IMR-90 (cell line): ENCODE data around the gene RFX3. TPM values are rescaled to one million over a fixed set of nuclear protein-coding genes. Genes with fewer than 3 reads are reported as not detected.

Experiments used
- ATAC-seq: fragments of 200-7000 bp; cut with Tn5 transposase; 2 replicates; pipeline ENCODE4 v1.9.1; 2020; ENCODE audit warnings: low read depth, mild to moderate bottlenecking, moderate library complexity
- BruUV-seq: library from RNA; stranded (reverse); fragments of 400-500 nt; replicated peaks from 2 replicates; lab custom pipeline; 2021; lab: Mats Ljungman, UMichigan
- CTCF ChIA-PET: fragments of 300-600 bp; formaldehyde crosslinking; extraction: SDS; loops from one replicate; lab custom pipeline; 2021; ENCODE audit warnings: antibody characterized with exemption; lab: Yijun Ruan, JAX
- POLR2A ChIA-PET: fragments of 300-600 bp; sonication (Branson Sonifier 250); formaldehyde crosslinking; loops from one replicate; lab custom pipeline; 2022; ENCODE audit warnings: antibody characterized with exemption; ENCODE audit not compliant: unreplicated experiment; lab: Charles Lee
- DNase-seq: peaks from one replicate; pipeline ENCODE4 v3.0.0; 2013
- H2AFZ ChIP-seq: replicated peaks from 2 replicates; pipeline ENCODE3; 2013; ENCODE audit warnings: low read length, mild to moderate bottlenecking; ENCODE audit not compliant: poor library complexity
- H2AK5ac ChIP-seq: 2 replicates; pipeline ENCODE4 v1.6.1; 2013; ENCODE audit warnings: low read depth, low read length, inconsistent platforms
- H2AK9ac ChIP-seq: replicated peaks from 2 replicates; pipeline ENCODE3; 2013; ENCODE audit warnings: mild to moderate bottlenecking, low read depth, low read length, moderate library complexity; ENCODE audit not compliant: poor library complexity
- H2BK120ac ChIP-seq: 2 replicates; pipeline ENCODE4 v1.6.1; 2013; ENCODE audit warnings: low read depth, low read length, inconsistent platforms
- H2BK15ac ChIP-seq: 3 replicates; pipeline ENCODE4 v1.6.1; 2013; ENCODE audit warnings: low read depth, low read length, inconsistent platforms
- H2BK20ac ChIP-seq: 2 replicates; pipeline ENCODE4 v1.6.1; 2013; ENCODE audit warnings: low read depth, mild to moderate bottlenecking, inconsistent platforms, low read length, moderate library complexity
- H2BK5ac ChIP-seq: 2 replicates; pipeline ENCODE4 v1.6.1; 2013; ENCODE audit warnings: mild to moderate bottlenecking, low read depth, low read length, inconsistent platforms; ENCODE audit not compliant: poor library complexity, severe bottlenecking
- H3K14ac ChIP-seq: replicated peaks from 2 replicates; pipeline ENCODE4 v1.6.1; 2013; ENCODE audit warnings: low read depth, low read length, inconsistent platforms
- H3K18ac ChIP-seq: 2 replicates; pipeline ENCODE4 v1.6.1; 2013; ENCODE audit warnings: low read depth, low read length, control low read depth
- H3K23ac ChIP-seq: 2 replicates; pipeline ENCODE4 v1.6.1; 2013; ENCODE audit warnings: low read depth, low read length, inconsistent platforms
- H3K27ac ChIP-seq: 2 replicates; pipeline ENCODE4 v1.5.1; 2013; ENCODE audit warnings: mild to moderate bottlenecking, control low read depth, low read length; ENCODE audit not compliant: insufficient read depth
- H3K27me3 ChIP-seq: 2 replicates; pipeline ENCODE4 v1.6.1; 2013; ENCODE audit warnings: low read length; ENCODE audit not compliant: control insufficient read depth, insufficient read depth
- H3K36me3 ChIP-seq: 2 replicates; pipeline ENCODE4 v1.6.1; 2013; ENCODE audit warnings: low read length, mixed read lengths; ENCODE audit not compliant: control insufficient read depth, insufficient read depth
- H3K4ac ChIP-seq: 2 replicates; pipeline ENCODE4 v1.6.1; 2013; ENCODE audit warnings: low read depth, low read length, inconsistent platforms
- H3K4me1 ChIP-seq: 2 replicates; pipeline ENCODE4 v1.6.1; 2013; ENCODE audit warnings: low read length, mixed read lengths; ENCODE audit not compliant: control insufficient read depth, insufficient read depth
- H3K4me2 ChIP-seq: 2 replicates; pipeline ENCODE4 v1.6.1; 2013; ENCODE audit warnings: low read depth, mild to moderate bottlenecking, control low read depth, low read length, moderate library complexity
- H3K4me3 ChIP-seq: 2 replicates; pipeline ENCODE4 v1.5.1; 2013; ENCODE audit warnings: low read depth, mild to moderate bottlenecking, control low read depth, low read length, moderate library complexity; ENCODE audit not compliant: insufficient read depth
- H3K56ac ChIP-seq: 2 replicates; pipeline ENCODE4 v1.6.1; 2013; ENCODE audit warnings: low read length, inconsistent platforms; ENCODE audit not compliant: insufficient read depth; ENCODE audit errors: extremely low read depth
- H3K79me1 ChIP-seq, 2 experiments: 2 replicates each; pipeline ENCODE4 v1.6.1; 2013; ENCODE audit warnings: low read length in 2 of 2, inconsistent platforms in 1 of 2, low read depth in 1 of 2
- H3K9ac ChIP-seq: 2 replicates; pipeline ENCODE4 v1.6.1; 2013; ENCODE audit warnings: low read depth, low read length, control low read depth
- H3K9me1 ChIP-seq: 2 replicates; pipeline ENCODE4 v1.6.1; 2013; ENCODE audit warnings: low read length, inconsistent platforms; ENCODE audit not compliant: insufficient read depth
- H3K9me3 ChIP-seq: 2 replicates; pipeline ENCODE4 v1.6.1; 2013; ENCODE audit warnings: low read length; ENCODE audit not compliant: control insufficient read depth, insufficient read depth
- H4K20me1 ChIP-seq: 2 replicates; pipeline ENCODE4 v1.6.1; 2013; ENCODE audit warnings: low read length, inconsistent platforms; ENCODE audit not compliant: insufficient read depth
- H4K5ac ChIP-seq: 2 replicates; pipeline ENCODE4 v1.6.1; 2013; ENCODE audit warnings: mild to moderate bottlenecking, low read depth, low read length, control low read depth
- H4K8ac ChIP-seq, 2 experiments: 2 replicates each; pipeline ENCODE4 v1.6.1; 2013; ENCODE audit warnings: low read depth in 2 of 2, low read length in 2 of 2, control low read depth in 1 of 2, inconsistent platforms in 1 of 2
- H4K91ac ChIP-seq: 2 replicates; pipeline ENCODE4 v1.6.1; 2013; ENCODE audit warnings: low read depth, low read length, inconsistent platforms; ENCODE audit not compliant: insufficient read depth
- BHLHE40 ChIP-seq: fragments of 150-350 bp; IDR thresholded peaks from 2 replicates; pipeline ENCODE4 v1.6.1; 2016; ENCODE audit warnings: mild to moderate bottlenecking, low read depth, low read length
- CEBPB ChIP-seq: IDR thresholded peaks from 2 replicates; pipeline ENCODE4 v1.6.1; 2012; ENCODE audit warnings: low read depth, low read length, improper control_type of control experiment
- MAZ ChIP-seq: IDR thresholded peaks from 2 replicates; pipeline ENCODE4 v1.6.1; 2012; ENCODE audit warnings: low read depth, mild to moderate bottlenecking, low read length, improper control_type of control experiment, moderate library complexity, borderline replicate concordance
- MXI1 ChIP-seq: IDR thresholded peaks from 2 replicates; pipeline ENCODE4 v1.6.1; 2012; ENCODE audit warnings: low read depth, mild to moderate bottlenecking, low read length, moderate library complexity, borderline replicate concordance
- POLR2A ChIP-seq: IDR thresholded peaks from 2 replicates; pipeline ENCODE4 v1.6.1; 2012; ENCODE audit warnings: mild to moderate bottlenecking, low read depth, low read length
- RFX5 ChIP-seq: IDR thresholded peaks from 2 replicates; pipeline ENCODE4 v1.8.0; 2012; ENCODE audit warnings: low read depth, mild to moderate bottlenecking, low read length, moderate library complexity
- SMC3 ChIP-seq: fragments of 150-350 bp; IDR thresholded peaks from 2 replicates; pipeline ENCODE4 v1.6.1; 2016; ENCODE audit warnings: low read depth, mild to moderate bottlenecking, antibody characterized with exemption, low read length, moderate library complexity
- dilution Hi-C: fragments of 300-500 bp; cut with HindIII; formaldehyde crosslinking; loops from one replicate; pipeline ENCODE4 v1.14.3; 2018; ENCODE audit warnings: low sequenced_read_pairs; ENCODE audit not compliant: unreplicated experiment
- in situ Hi-C: fragments of 300-500 bp; cut with MboI; formaldehyde crosslinking; loops from 3 replicates; pipeline ENCODE4 v1.14.3; 2019; ENCODE audit warnings: low sequenced_read_pairs, inconsistent platforms, mixed read lengths
- intact Hi-C: fragments of 100-400 bp; cut with micrococcal nuclease; formaldehyde crosslinking; loops from 2 replicates; pipeline ENCODE4 v1.10.0; 2022
- polyA plus RNA-seq, 3 experiments: library from polyadenylated mRNA; depleted of rRNA; stranded (reverse); fragments of >200 nt; gene quantifications; 2 replicates each; pipeline ENCODE4 v1.2.3, GENCODE V29; 2012; ENCODE audit warnings: low replicate concordance in 1 of 3
- total RNA-seq: library from RNA; depleted of rRNA; stranded (reverse); fragments of >200 nt; gene quantifications from 2 replicates; pipeline ENCODE4 v1.2.3, GENCODE V29; 2012
- TF ChIP-seq, protein P1 (sequence below): conservative IDR thresholded peaks from 2 replicates; pipeline ENCODE4 v1.5.1; 2012; ENCODE audit warnings: mild to moderate bottlenecking, low read depth, low read length, improper control_type of control experiment
- TF ChIP-seq, protein P2 (sequence below): fragments of 150-350 bp; IDR thresholded peaks from 2 replicates; pipeline ENCODE4 v1.6.1; 2017; ENCODE audit warnings: mild to moderate bottlenecking, antibody characterized with exemption, low read length, low read depth

Gene RFX3
- total and polyA plus RNA-seq, 2 of the 4 experiments (the other 2 are of a cell fraction) = 1.7 to 2.7 TPM

DNA sequence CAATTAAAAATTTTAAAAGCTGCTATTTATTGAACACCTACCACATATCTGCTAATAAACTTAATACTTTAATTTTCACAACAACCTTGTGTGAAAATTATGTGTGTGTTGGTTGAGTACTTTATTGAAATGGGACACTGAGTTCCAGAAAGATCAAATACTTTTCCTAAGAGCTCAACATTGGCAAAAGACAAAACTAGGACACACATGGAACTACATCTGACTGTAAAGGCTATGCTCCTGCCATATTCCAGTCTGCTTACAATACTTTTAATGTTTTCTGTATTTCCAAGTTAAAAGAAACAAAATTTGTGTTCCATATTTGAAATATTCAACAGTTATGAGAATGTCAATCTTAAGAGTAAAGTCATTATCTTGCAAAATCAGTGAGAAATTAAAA, 111.8 kb downstream of the RFX3 start:
- Histone ChIP-seq H4K8ac (no peak overlapping the region), H2BK120ac (no peak overlapping the region), H3K4me3 (no peak overlapping the region), H3K14ac (no peak overlapping the region), H3K27me3 (no peaks in the 10 kb centered on the region), H3K9ac (no peak overlapping the region), H2BK15ac (no peak overlapping the region), H2AFZ (no peak overlapping the region), H3K9me1 (no peaks in the 10 kb centered on the region), H2BK5ac (no peak overlapping the region), H4K91ac (no peak overlapping the region), H3K23ac (no peak overlapping the region), H4K5ac (no peak overlapping the region), H3K4me1 (no peaks in the 10 kb centered on the region), H3K36me3 (no peaks in the 10 kb centered on the region), H2AK5ac (no peak overlapping the region), H3K56ac (no peak overlapping the region), H2AK9ac (no peak overlapping the region), H3K4me2 (no peak overlapping the region), H3K18ac (no peak overlapping the region), H3K4ac (no peak overlapping the region), H3K79me1 (no peaks in the 10 kb centered on the region), H4K20me1 (no peaks in the 10 kb centered on the region), H3K9me3 (no peaks in the 10 kb centered on the region), H3K27ac (no peak overlapping the region), H2BK20ac (no peak overlapping the region)
- intact Hi-C loops = no loop called here
- POLR2A ChIA-PET = no interaction called here
- TF ChIP-seq SMC3 (no peak), CEBPB (no peak), MAZ (no peak), BHLHE40 (no peak), MXI1 (no peak), RFX5 (no peak), POLR2A (no peak)
- TF ChIP-seq, protein P1, sequence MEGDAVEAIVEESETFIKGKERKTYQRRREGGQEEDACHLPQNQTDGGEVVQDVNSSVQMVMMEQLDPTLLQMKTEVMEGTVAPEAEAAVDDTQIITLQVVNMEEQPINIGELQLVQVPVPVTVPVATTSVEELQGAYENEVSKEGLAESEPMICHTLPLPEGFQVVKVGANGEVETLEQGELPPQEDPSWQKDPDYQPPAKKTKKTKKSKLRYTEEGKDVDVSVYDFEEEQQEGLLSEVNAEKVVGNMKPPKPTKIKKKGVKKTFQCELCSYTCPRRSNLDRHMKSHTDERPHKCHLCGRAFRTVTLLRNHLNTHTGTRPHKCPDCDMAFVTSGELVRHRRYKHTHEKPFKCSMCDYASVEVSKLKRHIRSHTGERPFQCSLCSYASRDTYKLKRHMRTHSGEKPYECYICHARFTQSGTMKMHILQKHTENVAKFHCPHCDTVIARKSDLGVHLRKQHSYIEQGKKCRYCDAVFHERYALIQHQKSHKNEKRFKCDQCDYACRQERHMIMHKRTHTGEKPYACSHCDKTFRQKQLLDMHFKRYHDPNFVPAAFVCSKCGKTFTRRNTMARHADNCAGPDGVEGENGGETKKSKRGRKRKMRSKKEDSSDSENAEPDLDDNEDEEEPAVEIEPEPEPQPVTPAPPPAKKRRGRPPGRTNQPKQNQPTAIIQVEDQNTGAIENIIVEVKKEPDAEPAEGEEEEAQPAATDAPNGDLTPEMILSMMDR = no peak
- TF ChIP-seq, protein P2, sequence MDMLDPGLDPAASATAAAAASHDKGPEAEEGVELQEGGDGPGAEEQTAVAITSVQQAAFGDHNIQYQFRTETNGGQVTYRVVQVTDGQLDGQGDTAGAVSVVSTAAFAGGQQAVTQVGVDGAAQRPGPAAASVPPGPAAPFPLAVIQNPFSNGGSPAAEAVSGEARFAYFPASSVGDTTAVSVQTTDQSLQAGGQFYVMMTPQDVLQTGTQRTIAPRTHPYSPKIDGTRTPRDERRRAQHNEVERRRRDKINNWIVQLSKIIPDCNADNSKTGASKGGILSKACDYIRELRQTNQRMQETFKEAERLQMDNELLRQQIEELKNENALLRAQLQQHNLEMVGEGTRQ = no peak
- ATAC-seq (no peak), DNase-seq (no peak)
- BruUV-seq = no TSS peak
- in situ Hi-C loops = no loop called here
- CTCF ChIA-PET = no interaction called here
- dilution Hi-C loops = no loop called here
